Cardiac septum (tissue), 1 donor: ENCODE measurements around the gene PPARA. TPM values are rescaled to one million over a fixed set of nuclear protein-coding genes. Genes with fewer than 3 reads are reported as not detected.

Experiments
- DNase-seq: peaks from one replicate; pipeline ENCODE4 v3.0.0-alpha.2; 2020; ENCODE audit warnings: low spot score
- intact Hi-C: fragments of 100-400 bp; cut with DNase I; formaldehyde crosslinking; loops from one replicate; pipeline ENCODE4 v1.14.0; 2022
- total RNA-seq: library from RNA; stranded (reverse); fragmentation: NEBNext Ultra II Directional; extraction: Animal tissue kit (Norgen Biotek cat#: 25700); gene quantifications from one replicate; pipeline ENCODE4 v1.2.1, GENCODE V29; 2021
- donor health status: DM: no; HTN: no; CAD: no.

Gene PPARA
- total RNA-seq, 1 donor from 2014 or later = 78.8 TPM

DNA sequence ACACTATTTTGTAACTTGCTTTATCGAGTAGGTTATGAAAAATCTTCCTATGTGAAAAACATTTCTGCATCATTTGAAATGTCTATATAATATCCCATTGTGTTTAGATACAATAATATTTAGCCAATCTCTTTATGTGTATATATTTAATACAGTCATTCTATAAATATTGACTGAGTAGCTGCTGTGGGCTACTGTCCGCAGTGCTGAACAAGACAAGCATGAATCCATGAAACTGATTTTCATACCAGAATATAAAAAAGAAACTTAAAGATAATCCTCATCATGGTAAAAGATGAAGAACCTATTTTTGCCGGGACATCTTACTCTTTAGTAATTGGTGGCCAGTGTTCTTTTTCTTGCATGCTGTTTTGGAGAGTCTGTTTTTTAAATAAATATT is 3.6 kb downstream of the PPARA start:
- intact Hi-C loops = no loop called here
- no peak for DNase-seq

DNA sequence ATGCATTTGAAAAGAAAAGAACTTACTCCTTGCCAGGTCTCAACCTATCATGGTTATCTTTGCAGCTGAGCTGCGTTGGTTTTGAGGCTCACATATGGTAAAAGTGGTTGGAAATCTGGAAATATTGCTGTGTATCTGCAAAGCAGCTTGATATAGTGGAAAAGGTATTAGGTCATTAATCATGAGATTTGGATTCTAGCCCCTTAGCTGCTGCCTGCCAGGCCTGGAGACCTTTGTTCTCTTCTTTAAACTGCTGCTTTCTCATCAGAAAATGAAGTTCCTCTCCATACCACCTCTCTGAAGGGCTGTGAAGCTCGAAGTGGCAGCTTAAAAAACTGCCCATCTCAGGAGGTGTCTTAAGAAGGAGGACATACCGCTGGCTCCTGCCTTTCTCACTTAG is 5.7 kb downstream of the PPARA start:
- DNase-seq = no peak
- intact Hi-C loops = no loop called here

DNA sequence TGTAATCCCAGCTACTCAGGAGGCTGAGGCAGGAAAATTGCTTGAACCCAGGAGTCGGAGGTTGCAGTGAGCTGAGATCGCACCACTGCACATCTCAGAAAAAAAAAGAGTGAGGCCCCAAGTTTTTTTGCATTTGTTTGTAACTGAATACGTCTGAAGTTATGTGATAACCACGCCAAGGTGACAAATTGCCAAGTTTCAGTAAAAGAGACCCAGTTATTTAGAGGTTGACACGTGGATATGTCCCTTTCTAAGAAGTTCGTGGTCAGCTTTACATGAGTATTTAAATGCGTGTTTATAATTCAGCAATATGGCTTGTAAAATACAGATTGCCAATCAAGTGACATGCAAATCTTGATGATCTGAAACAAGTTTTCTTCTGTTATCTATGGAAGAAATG is 8.0 kb downstream of the PPARA start:
- intact Hi-C loops = no loop called here
- DNase-seq = no peak

DNA sequence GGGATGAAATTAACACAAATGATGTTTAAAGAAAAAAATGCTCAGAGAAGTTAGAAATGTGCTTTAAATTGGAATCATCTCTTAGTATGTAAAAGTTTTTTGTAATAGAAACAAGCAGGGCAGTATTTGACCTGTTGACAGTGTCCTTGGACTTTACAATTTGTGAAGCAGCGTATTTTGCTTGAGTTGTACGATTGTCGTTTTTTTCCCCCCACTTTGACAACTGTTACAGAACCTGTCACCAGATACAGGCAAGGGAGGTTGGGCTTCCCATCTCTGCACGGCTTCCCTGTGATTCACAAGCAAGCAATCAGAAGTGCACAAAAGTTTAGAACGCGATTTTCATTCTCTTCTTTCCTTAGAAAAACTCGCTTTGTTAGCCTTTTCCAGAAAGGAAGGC is 8.9 kb downstream of the PPARA start:
- intact Hi-C loops = no loop called here
- DNase-seq = no peak

DNA sequence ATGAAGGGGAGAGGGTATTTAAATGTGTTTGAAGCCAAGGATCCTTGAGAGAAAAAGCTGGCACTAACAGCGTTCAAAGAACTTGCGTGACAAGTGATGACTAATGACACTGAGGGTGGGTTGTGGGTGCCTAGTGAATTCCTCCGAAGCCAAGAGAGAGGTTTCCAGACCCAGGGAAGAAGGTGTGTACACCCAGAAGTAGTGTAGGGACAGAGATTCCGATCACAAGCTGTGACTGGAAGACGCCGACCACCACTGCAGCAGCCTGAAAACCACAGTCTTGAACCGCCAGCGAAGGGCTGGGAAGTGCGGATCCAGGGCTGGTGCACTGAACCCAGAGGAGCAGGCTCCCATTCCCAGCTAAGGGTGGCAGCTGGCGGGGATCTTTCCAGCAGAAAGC is 9.5 kb downstream of the PPARA start:
- intact Hi-C loops = no loop called here
- no peak for DNase-seq

DNA sequence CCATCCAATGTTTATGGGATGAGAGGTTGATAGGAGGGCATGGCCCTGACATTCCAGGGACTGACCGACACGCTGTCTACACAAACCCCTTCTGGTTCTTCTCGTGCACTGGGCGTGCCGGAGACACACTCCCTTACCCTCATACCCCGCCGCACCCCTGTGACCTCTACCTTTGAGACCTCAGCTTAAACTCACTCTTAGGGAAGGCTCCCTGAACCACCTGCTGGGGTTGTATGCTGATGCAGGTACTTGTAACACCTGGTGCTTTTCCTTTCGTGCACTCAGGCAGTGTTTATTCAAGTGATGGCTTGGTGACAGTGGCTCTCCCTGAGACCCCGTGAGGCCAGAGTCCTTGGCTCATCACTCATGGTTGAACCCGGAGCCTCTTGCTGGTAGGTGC is 12.0 kb downstream of the PPARA start:
- intact Hi-C loops = no loop called here
- DNase-seq = no peak

DNA sequence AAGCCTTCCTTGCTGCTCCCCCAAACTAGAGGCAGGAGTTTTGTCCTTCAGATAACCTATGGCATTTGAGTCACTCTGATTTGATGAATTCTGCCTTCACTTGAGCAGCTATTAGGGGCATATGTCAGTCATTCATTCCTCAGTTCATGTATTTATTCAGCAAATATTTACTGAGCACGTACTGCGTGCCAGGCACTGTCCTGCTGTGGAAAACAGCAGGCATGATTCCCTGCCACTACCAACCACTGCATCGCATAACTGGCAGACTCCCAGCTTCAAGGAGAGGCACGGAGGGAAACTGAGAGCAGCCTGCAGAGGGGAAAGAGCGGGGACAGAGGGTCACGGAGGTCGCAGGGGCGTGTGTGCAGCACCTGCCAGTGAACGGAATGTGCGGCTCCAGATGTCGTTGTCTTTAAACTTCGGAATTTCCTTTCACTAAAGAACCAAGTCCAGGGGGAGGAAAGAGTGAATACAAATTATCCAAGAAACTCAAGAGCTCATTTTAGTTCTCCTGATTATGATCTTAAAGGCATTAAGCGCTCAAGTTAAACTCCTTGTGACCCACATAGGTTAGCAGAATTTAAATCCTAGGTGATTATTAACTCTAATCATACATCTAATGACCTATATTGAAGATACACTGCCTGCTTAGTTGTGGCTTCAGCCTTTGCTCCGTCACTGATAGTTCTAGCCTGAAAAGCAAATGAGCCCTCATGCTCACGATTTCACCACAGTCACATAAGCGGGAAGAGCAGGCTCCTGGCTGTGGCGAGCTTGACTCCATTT is 12.6 kb downstream of the PPARA start:
- DNase-seq = no peak
- intact Hi-C loops = no loop called here

DNA sequence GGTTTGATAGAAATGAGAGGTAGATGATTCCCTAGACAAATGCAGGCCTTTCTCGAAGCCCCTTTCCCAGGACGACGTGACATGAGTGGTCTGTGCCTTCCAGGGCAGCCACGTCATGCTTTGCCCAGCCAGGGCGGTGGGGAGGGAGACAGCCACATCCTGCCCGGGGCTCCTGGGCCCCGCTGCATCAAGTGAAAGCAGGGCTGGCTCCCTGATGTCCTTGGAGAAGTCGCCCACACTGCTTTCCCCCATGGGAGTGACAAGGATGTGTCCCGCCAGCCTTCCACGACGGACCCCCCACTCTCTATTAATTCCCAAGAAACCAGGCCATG is 13.2 kb downstream of the PPARA start:
- intact Hi-C loops = no loop called here
- DNase-seq = no peak

DNA sequence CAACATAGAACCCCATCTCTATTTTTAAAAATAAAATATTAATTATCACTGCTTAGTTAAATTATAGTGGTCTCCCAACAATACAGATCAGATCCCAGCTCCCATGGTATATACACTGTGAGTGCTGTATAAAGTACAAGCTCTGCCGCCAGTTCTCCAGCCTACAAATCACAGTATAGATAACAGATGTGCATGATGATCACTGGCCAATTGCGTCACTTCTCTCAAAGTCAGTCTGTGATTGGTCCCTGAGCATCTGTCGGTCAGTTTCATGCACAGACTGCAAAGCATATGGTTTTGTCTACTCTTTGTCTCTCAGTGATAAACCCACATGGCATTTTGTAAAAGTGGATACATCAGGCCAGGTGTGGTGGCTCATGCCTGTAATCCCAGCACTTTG is 15.7 kb downstream of the PPARA start:
- intact Hi-C loops = no loop called here
- DNase-seq = no peak

DNA sequence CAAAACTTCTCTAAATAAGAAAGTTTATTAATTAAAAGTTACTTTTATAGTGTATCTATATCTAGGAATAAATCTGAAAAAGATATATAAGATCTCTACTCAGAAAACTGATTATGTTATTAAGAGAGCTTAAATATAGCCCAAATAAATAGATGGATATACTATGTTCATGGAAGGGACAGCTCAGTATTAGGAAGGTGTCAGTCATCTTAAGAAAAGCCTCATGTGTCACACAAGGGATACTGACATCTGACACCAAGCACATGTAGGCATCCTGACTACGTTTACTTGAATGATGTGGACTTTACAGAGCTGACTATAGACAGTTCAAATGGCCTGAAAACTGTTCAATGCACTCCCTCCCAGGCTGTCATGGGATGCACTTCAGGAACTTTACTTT is 19.3 kb downstream of the PPARA start:
- DNase-seq = no peak
- intact Hi-C loops = no loop called here

DNA sequence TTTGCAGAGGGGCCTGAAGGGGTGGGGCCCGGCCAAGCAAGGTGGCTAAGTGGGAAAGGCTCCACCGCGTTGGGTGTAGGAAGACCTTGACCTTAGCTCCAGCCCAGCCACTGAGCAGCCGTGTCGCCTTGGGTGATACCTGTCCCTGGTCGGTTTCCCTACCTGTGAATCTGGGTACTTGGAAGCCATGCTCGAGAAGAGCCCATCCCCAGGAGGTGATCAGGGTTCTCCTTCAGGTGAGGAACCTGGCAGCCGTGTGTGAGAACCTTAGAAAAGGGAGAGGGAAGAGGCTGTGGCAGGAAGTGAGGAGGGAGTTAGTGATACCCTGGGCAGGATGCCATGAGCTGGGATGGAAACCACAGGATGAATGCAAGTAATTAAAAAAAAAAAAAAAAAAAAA is 21.6 kb downstream of the PPARA start:
- intact Hi-C loops = no loop called here
- no peak for DNase-seq

DNA sequence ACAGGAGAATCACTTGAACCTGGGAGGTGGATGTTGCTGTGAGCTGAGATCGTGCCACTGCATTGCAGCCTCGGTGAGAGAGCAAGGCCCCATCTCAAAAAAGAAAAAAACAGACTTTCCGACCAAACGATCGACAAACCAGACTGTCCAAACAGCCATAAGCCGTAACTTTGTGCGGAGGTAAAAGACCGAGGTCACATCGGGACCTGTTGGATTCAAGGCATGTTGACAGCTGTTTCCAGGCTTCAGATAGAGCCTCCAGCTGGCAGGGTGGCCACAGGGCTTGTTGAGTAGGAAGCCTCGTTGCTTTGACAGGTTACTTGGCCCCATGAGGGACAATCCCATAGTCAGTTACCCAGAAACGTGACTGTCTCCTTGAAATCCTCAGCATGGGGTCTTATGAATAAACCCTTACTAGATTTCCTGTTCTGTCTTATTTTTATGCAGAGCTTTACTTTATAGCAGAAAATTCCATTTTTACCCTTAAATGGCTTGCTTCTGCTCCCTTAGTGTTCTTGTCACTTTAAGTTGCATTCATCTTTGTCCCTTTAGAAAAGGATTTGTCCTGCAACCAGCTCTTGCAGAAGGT is 22.3 kb downstream of the PPARA start:
- DNase-seq = no peak
- intact Hi-C loops = no loop called here

DNA sequence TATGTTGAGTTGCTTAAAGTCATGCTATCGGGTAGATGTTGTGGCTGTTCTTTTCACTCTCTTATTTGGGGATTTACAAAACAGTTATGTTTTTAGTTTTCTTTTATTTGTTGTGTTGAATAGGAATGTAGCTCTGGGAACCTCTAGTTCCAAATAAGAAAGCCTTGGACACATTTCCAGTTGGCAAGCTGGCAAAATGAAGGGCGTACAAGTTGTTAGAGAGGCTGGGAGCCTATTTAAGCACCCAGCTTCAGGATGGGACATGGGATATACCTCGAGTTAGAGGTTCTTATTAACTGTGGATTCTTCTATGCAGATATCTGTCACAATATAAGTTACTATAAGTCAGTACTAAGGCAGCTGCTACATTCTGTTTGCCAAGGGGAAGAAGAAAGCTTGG is 22.8 kb downstream of the PPARA start:
- DNase-seq = no peak
- intact Hi-C loops = no loop called here

DNA sequence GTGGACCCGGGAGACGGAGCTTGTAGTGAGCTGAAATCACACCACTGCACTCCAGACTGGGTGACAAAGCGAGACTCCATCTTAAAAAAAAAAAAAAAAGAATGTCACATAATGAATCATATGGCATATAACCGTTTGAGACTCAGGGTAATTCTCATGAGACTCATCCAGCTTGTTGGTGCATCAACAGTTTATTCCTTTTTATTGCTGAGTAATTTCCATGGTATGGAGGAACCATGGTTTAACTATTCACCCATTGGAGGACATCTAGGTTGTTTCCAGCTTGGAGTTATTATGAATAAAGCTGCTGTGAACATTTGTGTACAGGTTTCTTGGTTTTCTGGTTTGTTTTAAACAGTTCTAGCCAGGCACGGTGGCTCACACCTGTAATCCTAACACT is 25.3 kb downstream of the PPARA start:
- DNase-seq = no peak
- intact Hi-C loops = no loop called here

DNA sequence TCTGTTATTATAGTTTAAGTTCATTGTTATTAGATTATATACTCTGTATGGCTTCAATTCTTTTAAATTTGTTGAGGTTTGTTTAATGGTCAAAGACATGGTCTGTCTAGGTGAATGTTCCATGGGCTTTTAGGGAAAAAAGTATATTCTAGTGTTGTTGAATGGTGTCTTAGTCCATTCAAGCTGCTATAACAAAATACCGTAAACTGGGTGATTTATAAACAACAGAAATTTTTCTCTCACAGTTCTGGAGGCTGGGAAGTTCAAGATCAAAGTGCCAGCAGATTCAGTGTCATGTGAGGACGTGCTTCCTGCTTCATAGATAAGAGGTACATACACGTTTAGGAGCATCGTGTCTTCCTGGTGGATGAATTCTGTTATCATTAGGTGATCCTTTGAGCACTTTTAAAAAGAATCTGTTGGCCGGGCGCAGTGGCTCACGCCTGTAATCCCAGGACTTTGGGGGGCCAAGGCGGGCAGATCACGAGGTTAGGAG is 26.2 kb downstream of the PPARA start:
- intact Hi-C loops = no loop called here
- DNase-seq = no peak

DNA sequence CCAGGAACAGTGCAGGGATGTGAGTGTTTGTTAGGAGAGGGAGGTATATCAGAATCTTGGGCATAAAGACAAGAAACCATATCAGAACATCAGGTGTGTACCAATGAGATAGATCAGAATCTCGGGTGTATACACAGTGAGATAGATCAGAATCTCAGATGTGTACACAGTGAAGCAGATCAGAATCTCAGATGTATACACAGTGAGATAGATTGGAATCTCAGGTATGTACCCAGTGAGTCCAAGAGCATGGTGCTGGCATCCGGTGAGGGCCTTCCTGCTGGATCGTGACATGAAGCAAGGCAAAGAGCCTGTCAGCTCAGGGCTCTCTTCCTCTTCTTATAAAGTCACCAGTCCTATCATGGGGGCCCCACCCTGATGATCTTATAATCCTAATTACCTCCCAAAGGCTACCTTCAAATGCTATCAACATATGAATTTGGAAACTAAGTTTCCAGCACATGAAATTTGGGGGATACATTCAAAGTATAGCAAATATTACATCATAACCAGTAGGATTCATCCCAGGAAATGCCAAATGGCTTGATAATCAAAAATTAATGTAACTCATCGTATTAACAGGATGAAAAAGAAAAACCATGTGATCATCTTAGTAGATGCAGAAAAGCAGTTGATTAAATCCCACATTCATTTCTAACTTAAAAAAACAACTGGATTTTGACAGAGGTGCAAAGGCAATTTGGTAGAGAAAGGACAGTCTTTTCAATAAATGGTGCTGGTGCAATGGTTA is 28.6 kb downstream of the PPARA start:
- intact Hi-C loops = no loop called here

DNA sequence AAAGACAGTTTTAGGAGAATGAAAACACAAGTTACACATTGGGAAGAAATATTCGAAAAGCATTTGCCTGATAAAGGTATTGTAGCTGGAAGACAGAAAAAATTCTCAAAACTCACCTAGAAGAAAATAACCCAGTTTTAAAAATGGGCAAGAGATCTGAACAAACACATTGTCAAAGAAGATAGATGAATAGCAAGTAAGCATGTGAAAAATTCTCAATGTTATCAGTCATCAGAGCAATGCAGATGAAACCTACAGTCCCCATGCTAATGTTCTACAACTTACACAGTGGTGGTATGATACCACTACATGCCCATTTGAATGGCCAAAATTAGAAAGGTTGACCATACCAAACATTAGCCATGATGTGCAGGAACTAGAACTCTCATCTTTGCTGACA is 29.4 kb downstream of the PPARA start:
- intact Hi-C loops = no loop called here
- DNase-seq = no peak

More for the DNA sequence above, 28.6 kb downstream of the PPARA start:
- no peak for DNase-seq

DNA sequence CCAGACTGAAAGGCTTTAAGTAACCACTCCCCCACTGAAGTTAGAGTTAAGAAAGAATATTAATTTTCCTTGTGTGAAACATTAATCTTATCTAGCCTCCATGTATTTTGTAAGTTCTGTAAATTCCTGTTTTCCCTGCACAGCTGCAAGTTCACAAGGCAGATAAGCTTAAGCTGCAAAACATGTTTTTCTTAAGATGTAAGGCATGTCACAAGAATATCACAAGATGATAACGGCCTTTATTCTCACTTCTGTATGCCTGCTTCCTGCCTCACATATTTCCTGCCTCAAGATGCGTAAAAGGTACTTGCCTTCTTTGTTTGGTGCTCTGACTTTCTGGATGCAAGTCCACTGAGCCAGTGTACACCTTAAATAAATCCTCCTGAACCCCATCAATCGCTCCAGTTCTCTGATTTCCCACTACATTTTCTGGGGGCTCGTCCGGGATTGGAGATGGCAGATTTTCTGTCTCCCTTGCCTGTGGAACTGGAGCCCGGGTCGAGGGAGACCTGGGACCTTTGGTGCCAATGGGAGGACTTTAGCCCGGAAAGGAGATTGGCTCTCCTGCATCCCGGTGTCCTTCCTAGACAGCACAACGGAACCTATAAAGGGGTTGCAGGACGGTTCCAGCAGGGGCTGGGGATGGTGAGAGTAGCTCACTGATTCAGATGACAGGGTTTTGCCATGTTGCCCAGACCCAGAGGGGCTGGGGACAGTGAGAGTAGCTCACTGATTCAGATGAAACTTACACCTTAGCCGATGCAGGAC is 30.2 kb downstream of the PPARA start:
- no peak for DNase-seq
- intact Hi-C loops = no loop called here

DNA sequence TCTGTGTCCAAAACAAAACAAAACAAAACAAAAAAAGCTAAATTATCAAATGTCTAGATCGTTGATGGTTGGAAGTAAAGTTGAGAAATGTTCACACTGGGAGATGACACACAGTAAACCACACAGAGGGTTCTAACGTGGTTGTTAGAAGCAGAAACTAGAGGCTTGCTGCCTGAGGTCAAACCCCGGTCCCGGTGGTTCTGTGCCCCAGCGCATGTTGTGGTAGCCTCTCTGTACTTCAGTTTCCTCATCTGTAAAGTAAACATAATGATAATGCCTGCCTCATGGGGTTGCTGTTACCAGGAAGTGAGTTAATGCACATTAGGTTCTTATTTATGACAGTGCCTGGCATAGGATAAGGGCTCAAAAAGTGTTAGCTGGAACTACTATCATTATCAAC is 33.4 kb downstream of the PPARA start:
- intact Hi-C loops = no loop called here
- no peak for DNase-seq

DNA sequence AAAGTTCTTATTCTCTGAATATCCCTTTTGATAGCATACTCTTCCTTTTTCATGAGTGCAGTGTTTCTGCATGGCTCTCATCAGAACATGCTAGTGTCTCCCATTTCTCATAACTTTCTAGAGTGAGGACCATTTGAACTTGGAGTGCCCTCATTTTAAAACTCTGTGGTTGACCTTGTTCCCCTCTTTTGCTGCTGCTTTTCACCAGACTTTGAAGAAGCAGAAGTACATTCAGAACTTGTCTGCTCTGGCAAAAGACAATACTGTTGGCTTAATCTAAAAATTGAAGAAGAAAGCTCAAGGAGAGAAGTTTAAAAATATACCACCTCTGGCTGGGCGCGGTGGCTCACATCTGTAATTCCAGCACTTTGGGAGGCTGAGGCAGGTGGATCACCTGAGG is 35.0 kb downstream of the PPARA start:
- no peak for DNase-seq
- intact Hi-C loops = no loop called here
